ENCODE measurements around the gene YWHAQ.

The YWHAQ gene

DNA sequence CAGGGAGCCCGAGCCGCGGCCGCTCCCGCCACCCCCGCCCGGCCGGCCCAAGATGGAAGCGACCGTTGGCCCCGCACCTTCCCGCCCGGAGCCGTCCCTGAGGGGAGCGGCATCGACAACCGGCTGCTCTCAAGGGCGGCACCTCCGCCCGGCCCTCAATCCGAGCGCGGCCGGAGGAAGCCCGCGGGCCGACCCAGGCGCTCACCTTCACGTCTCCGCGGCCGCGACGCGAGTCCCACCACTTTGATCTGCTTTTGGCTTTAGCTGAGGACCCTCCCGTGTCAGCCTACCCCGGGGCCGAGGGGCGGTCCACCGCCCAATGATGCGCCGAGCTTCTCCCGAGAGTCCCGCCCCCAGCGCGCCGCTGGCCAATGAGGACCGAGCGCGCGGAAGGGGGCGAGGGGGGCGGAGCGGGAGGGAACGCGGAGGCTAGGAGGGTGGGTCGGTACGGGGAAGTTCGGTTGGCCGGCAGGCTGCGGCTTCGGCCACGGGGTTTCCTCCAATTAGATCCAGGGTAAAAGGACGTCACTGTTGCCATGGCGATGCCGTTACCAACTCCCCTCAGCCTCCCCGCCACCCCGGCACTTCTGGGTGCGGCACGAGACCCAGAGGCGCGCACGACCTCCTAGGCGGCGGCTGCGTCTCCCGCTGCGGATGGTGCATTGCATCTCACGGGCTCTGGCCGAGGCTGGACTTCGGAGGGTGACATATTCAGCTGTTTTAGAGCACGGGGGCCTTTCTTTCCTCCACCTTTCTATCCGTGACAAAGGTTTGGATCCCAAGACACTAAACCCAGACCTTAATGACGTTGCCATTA is at the start of gene YWHAQ:
YWHAQ (minus strand) TSS at position 262 of the 817 bp plus-strand sequence. CDS start 545 bp downstream, outside the sequence.
- peak; percentile 93 for DNase-seq (ENCODE audit: low read depth, low spot score)

GRCh38 chr2:9680082-9680481 is 49.3 kb upstream of the YWHAQ start:
- no peak for DNase-seq (ENCODE audit: low read depth, low spot score)

GRCh38 chr2:9679218-9679617 is 48.4 kb upstream of the YWHAQ start:
- DNase-seq (ENCODE audit: low read depth, low spot score), result no peak

- no peak for DNase-seq (ENCODE audit: low read depth, low spot score)
Observed at GRCh38 chr2:9678544-9678943, 47.7 kb upstream of the YWHAQ start.

GRCh38 chr2:9675415-9676351 is 44.9 kb upstream of the YWHAQ start:
- no peak for DNase-seq (ENCODE audit: low read depth, low spot score)

- no peak for DNase-seq (ENCODE audit: low read depth, low spot score)
Observed at GRCh38 chr2:9674891-9675414, 44.2 kb upstream of the YWHAQ start.

DNA sequence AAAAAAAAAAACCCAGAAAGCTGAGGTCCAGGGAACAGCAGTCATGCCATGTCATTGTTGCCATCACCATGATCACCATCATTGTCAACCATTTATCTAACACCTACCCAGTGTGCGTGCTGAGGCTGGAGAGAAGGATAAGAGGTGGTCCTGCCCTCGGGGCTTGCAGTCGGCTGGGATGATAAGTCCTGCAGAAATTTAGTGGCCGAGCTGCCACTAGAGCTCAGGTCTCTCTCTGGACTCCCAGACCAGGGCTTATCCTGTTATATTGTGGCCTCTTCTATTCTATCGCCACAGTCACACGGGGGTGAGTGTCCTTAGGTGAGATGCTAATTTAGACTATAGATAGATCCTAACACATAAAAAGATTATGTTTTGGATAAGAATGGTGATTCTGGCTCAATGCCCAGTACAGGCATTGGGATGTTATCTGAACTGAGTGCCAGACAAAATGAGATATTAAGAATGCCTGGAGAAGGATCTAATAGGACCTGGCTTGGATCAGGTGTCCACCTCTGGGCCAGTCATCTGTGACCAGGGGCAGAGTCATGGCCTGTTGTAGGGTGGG is 43.2 kb upstream of the YWHAQ start:
- no peak for DNase-seq (ENCODE audit: low read depth, low spot score)

DNA sequence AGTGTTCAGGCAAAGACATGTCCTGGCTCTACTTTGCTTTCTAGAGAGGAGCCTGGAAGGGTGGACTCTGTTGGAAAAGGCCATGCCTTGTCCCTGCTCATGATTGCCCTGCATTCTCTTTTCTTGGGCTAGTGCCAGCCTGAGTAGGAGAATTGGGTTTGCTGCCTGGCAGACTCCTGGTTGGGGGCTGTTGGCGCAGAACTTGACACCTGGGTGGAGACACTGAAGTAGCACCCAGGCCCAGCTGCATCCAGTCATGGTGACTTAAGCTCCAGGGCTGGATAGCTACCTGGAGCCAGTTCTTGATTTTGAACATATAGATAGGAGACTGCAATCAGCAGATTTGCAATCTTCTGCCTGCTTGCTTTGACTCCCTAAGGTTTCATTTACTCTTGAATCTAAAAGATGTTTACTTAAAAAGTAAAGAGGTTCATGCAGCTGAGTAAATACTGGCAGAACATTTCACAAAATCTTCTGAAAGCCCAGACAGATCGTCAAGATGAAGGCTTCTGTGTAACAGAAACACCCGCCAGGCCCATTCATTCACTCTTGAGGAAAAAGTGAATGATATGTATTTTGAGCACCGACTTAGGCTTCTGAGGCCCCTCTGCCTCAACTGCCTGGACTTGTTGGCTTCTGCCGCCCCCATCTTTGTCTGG is 38.0 kb upstream of the YWHAQ start:
- DNase-seq (ENCODE audit: low read depth, low spot score), result no peak

GRCh38 chr2:9667826-9668225 is 37.0 kb upstream of the YWHAQ start:
- no peak for DNase-seq (ENCODE audit: low read depth, low spot score)

DNA sequence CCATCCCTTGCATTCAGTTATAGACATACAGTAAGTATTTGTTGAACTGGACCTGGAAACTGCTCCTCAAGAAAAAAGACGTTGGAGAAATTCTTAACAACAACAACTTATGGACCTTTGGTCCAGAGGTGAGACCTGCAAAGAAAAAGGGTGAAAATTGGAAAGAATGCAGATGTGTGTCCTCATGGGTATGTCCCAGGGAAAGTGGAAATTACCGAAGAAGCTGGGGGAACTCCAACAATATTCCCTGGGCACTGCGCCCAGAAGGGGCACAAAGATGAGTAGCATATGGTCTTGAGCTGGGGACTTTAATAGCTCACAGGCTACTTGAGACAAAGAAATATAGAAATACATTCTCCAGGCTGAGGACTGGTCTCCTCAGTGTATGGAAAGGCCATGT is 35.5 kb upstream of the YWHAQ start:
- DNase-seq (ENCODE audit: low read depth, low spot score), result no peak

DNA sequence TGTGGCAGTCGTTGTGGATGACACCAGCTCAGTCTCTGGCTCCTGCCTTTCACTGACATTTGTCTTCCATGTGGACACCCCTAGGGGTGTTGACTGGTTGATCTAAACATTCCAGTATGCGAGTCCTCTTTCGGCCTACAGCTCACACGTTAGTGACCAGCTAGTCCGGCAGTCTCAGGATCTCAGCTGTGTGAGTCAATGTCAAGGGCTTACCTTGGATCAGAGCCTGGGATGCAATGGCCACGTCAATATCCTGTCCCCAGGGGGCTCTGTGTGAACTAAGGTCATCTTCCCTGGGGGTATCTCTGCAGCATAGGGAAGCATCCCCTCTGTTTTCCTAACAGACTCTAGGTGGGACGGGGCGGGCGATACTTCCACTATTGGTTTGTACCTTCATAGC is 35.1 kb upstream of the YWHAQ start:
- DNase-seq (ENCODE audit: low read depth, low spot score), result no peak

GRCh38 chr2:9664365-9664764 is 33.6 kb upstream of the YWHAQ start:
- DNase-seq (ENCODE audit: low read depth, low spot score), result no peak

GRCh38 chr2:9663008-9663879 is 32.4 kb upstream of the YWHAQ start:
- DNase-seq (ENCODE audit: low read depth, low spot score), result no peak

DNA sequence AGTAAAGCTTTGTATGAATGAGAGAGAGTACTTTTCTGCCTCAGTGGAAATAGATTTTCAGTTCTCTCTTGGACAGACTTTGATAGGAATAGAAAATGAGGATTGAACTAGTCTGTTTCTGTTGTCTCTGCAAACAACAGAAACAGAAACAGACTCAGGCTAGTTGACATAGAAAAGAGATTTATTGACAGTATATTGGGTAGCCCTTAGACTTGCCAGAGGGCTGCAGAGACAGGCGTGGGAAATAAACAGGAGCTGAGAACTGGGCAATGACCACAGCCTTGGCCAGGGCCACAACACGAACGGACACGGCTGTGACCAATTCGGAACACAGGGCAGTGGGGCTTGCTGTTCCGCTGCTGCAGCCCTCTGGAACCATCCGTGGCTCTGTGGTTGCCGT is 30.5 kb upstream of the YWHAQ start:
- DNase-seq (ENCODE audit: low read depth, low spot score), result no peak

DNA sequence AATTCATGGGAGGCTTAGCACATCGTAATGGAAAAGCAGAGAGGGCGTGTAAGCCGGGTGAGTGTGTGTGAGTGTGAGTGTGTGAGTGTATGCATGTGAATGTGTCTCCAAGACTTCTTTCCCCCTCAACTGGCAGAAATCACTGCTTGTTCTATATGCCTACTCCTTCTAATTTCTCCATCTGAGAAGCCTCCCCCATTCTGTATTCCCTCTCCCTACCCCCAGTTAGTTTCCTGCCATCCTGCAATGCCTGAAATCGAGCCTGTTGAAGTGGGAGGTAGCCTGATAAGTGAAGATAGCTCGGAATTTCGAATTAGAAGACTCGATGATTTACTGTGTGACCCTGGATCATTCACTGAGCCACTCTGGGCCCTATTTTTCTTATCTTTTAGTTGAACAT is 30.0 kb upstream of the YWHAQ start:
- no peak for DNase-seq (ENCODE audit: low read depth, low spot score)

GRCh38 chr2:9660154-9660553 is 29.4 kb upstream of the YWHAQ start:
- no peak for DNase-seq (ENCODE audit: low read depth, low spot score)

DNA sequence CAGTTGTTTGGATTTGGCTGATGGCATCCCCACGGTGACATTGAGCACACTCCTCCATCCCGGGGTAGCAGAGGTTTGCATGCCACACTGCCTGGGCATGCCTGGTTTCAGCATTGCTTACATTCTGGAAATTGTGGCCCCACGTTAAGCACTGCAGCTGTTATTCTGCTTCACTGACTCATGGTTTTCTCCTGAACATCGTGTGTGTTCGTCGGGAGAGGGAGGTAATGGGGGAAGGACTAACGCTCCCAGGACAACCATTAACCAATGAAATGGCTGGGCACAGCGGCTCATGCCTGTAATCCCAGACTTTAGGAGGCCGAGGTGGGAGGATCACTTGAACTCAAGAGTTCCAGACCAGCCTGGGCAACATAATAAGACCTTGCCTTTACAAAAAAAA is 28.2 kb upstream of the YWHAQ start:
- DNase-seq (ENCODE audit: low read depth, low spot score), result no peak

- no peak for DNase-seq (ENCODE audit: low read depth, low spot score)
Observed at GRCh38 chr2:9657731-9658130, 26.9 kb upstream of the YWHAQ start.

- no peak for DNase-seq (ENCODE audit: low read depth, low spot score)
Observed at GRCh38 chr2:9657083-9657482, 26.3 kb upstream of the YWHAQ start.

- DNase-seq (ENCODE audit: low read depth, low spot score), result peak; percentile 30
Observed at GRCh38 chr2:9656270-9656766, 25.5 kb upstream of the YWHAQ start.

Measured in activated CD4-positive, CD25-positive, alpha-beta regulatory T cell treated with anti-CD3 and anti-CD28 coated beads, Interleukin-2, amount 50 U/mL, for 16 hours (primary cell).